ENCODE measurements around the gene OSR1. TPM values are rescaled to one million over a fixed set of nuclear protein-coding genes. Genes with fewer than 3 reads are reported as not detected.

The OSR1 gene
- total and polyA plus RNA-seq, 2 donors (not counting 3 experiments of a cell fraction or from before 2014, with no cell fraction given) = not detected

- Histone ChIP-seq H3K27ac (ENCODE audit: insufficient read depth, low read depth, low read length) (no peak overlapping the region), H3K9ac (replicated peaks; ENCODE audit: extremely low read depth, insufficient read depth, low read length) (no peak overlapping the region), H3K9me1 (replicated peaks; ENCODE audit: control insufficient read depth, extremely low read depth, insufficient read depth, low read length) (no peaks in the 10 kb centered on the region), H4K20me1 (replicated peaks; ENCODE audit: control insufficient read depth, extremely low read depth, insufficient read depth, low read length) (no peaks in the 10 kb centered on the region), H3K79me2 (ENCODE audit: control insufficient read depth, insufficient read depth, low read length) (no peaks in the 10 kb centered on the region), H3K27me3 (ENCODE audit: control insufficient read depth in 2 of 2, insufficient read depth in 2 of 2, low read length in 2 of 2) (peaks cover 9% of the 10 kb centered on the region in 2 experiments), H3K4me2 (ENCODE audit: insufficient read depth, low read length) (no peak overlapping the region), H2AFZ (ENCODE audit: low read depth, low read length) (no peak overlapping the region), H3K4me1 (ENCODE audit: control insufficient read depth, extremely low read depth, insufficient read depth, low read length) (no peaks in the 10 kb centered on the region), H3K36me3 (ENCODE audit: control insufficient read depth in 2 of 2, extremely low read depth in 1 of 2, insufficient read depth in 2 of 2, low read length in 2 of 2) (no peaks in the 10 kb centered on the region), H3K9me3 (replicated peaks; ENCODE audit: control insufficient read depth, insufficient read depth, low read length) (no peaks in the 10 kb centered on the region), H3K4me3 (replicated peaks in 1 of 3; ENCODE audit: insufficient read depth in 1 of 3, low read depth in 1 of 3, low read length in 3 of 3) (no peak overlapping the region)
- FAIRE-seq (no peak), DNase-seq (ENCODE audit: low read depth, low spot score) (no peak)
- CTCF ChIA-PET = no interaction called here
- dilution Hi-C loops (cut with MboI; ENCODE audit: extremely low pct_ligation_motif_present, low sequenced_read_pairs) = no loop called here
- POLR2A ChIA-PET = no interaction called here
- BruUV-seq (replicated peaks) = no TSS peak
- intact Hi-C loops (cut with micrococcal nuclease) = no loop called here
- no peak for TF ChIP-seq GATA2 (IDR thresholded peaks at IDR 0.05; ENCODE audit: insufficient read depth, insufficient read length, low read depth, low read length)
- TF ChIP-seq CTCF (IDR thresholded peaks at IDR 0.05; ENCODE audit: extremely low read depth in 1 of 2, insufficient read depth in 1 of 2, low read depth in 1 of 2, low read length in 2 of 2) = no peak
- TF ChIP-seq EZH2 (IDR thresholded peaks at IDR 0.05; ENCODE audit: borderline replicate concordance, low read depth, low read length, severe bottlenecking) = no peak
- TF ChIP-seq FOS (IDR thresholded peaks at IDR 0.05; ENCODE audit: borderline replicate concordance, insufficient read depth, low read length) = no peak
- no peak for TF ChIP-seq MAX (IDR thresholded peaks at IDR 0.05; ENCODE audit: insufficient read depth, insufficient read length)
- no peak for TF ChIP-seq MYC (IDR thresholded peaks at IDR 0.05; ENCODE audit: low read depth, low read length)
- TF ChIP-seq POLR2A (IDR thresholded peaks at IDR 0.05; ENCODE audit: low read depth, low read length) = no peak
- no peak for TF ChIP-seq JUN (IDR thresholded peaks at IDR 0.05; ENCODE audit: borderline replicate concordance, insufficient read depth, insufficient read length, low read depth)
- TF ChIP-seq POLR2AphosphoS5 (IDR thresholded peaks at IDR 0.05; ENCODE audit: insufficient read depth, low read depth, low read length) = no peak
Measured at GRCh38 chr2:19373352-19373751, 14.9 kb upstream of the OSR1 start.
